B cell (primary cell): ENCODE results near the gene NT5C1B. TPM values are rescaled to one million over a fixed set of nuclear protein-coding genes. Genes with fewer than 3 reads are reported as not detected.
A peak's percentile ranks its signal among the peaks of the same experiment; 100 is the strongest.

Experiments
- ATAC-seq: fragments of 200-7000 bp; cut with Tn5 transposase; one replicate; pipeline ENCODE4 v1.10.0; 2021; ENCODE audit warnings: low read depth, mild to moderate bottlenecking, moderate number of reproducible peaks, moderate library complexity
- CTCF ChIA-PET: fragments of 350-600 bp; sonication (Branson Sonifier 250); formaldehyde crosslinking; loops from one replicate; lab custom pipeline; 2021; ENCODE audit warnings: antibody characterized with exemption, inconsistent platforms; lab: Charles Lee
- POLR2A ChIA-PET: fragments of 350-600 bp; sonication (Branson Sonifier 250); formaldehyde crosslinking; loops from one replicate; lab custom pipeline; 2021; ENCODE audit warnings: antibody characterized with exemption; lab: Charles Lee
- DNase-seq: peaks from one replicate; pipeline ENCODE4 v3.0.0; 2013
- H2AFZ ChIP-seq: 2 replicates; pipeline ENCODE4 v1.6.1; 2012; ENCODE audit warnings: mild to moderate bottlenecking, low read depth, low read length; ENCODE audit not compliant: insufficient read depth, poor library complexity, severe bottlenecking
- H3K27ac ChIP-seq, 2 donors: 1 replicate in 1 of 2; 2 replicates in 1 of 2; pipeline ENCODE4 v1.5.1; 2012 to 2013; ENCODE audit warnings: low read length in 2 of 2, mild to moderate bottlenecking in 2 of 2, moderate library complexity in 1 of 2
- H3K27me3 ChIP-seq, 4 experiments: fragments of 200-600 bp in 1 of 4; sonication (generic) in 1 of 4; replicated peaks in 1 of 4; 1 replicate in 2 of 4; 2 replicates in 2 of 4; pipeline versions ENCODE4 v1.6.1 to v1.7.0; 2013 to 2016; ENCODE audit warnings: low read length in 3 of 4, mild to moderate bottlenecking in 2 of 4, mixed read lengths in 1 of 4, moderate library complexity in 1 of 4; ENCODE audit not compliant: insufficient read depth in 4 of 4, control insufficient read depth in 3 of 4; ENCODE audit errors: control extremely low read depth in 1 of 4
- H3K36me3 ChIP-seq, 2 experiments: replicated peaks in 1 of 2; 1 replicate in 1 of 2; 2 replicates in 1 of 2; pipeline versions ENCODE4 v1.6.1 to v1.7.1; 2013; ENCODE audit warnings: low read length in 1 of 2; ENCODE audit not compliant: insufficient read depth in 2 of 2, control insufficient read depth in 1 of 2; ENCODE audit errors: control extremely low read depth in 1 of 2, extremely low read depth in 1 of 2
- H3K4me1 ChIP-seq, 2 donors: fragments of 200-600 bp in 1 of 2; sonication (generic) in 1 of 2; 1 replicate in 1 of 2; 2 replicates in 1 of 2; pipeline versions ENCODE4 v1.5.1 to v1.6.1; 2013 to 2017; ENCODE audit warnings: low read length in 2 of 2; ENCODE audit not compliant: control insufficient read depth in 2 of 2, insufficient read depth in 2 of 2
- H3K4me2 ChIP-seq: replicated peaks from 2 replicates; pipeline ENCODE3; 2012; ENCODE audit warnings: mild to moderate bottlenecking, low read depth, low read length; ENCODE audit not compliant: poor library complexity, severe bottlenecking
- H3K4me3 ChIP-seq, 5 experiments: fragments of 200-600 bp in 1 of 5; sonication (generic) in 1 of 5; 1 replicate in 3 of 5; 2 replicates in 2 of 5; pipeline versions ENCODE4 v1.5.1 to v1.7.0; 2011 to 2016; ENCODE audit warnings: low read length in 4 of 5, mild to moderate bottlenecking in 4 of 5, low read depth in 2 of 5, control low read depth in 1 of 5, moderate library complexity in 1 of 5; ENCODE audit not compliant: insufficient read depth in 1 of 5; ENCODE audit errors: control extremely low read depth in 1 of 5, extremely low read depth in 1 of 5
- H3K79me2 ChIP-seq: fragments of 200-600 bp; sonication (generic); one replicate; pipeline ENCODE4 v1.6.0; 2016; ENCODE audit warnings: low read length; ENCODE audit not compliant: control insufficient read depth, insufficient read depth
- H3K9ac ChIP-seq: fragments of 200-600 bp; sonication (generic); 2 replicates; pipeline ENCODE4 v1.6.1; 2017; ENCODE audit warnings: mild to moderate bottlenecking, low read length, moderate library complexity
- H3K9me3 ChIP-seq, 3 donors: one replicate each; pipeline versions ENCODE4 v1.6.1 to v1.7.1; 2013; ENCODE audit warnings: low read length in 2 of 3; ENCODE audit not compliant: control insufficient read depth in 2 of 3, insufficient read depth in 1 of 3; ENCODE audit errors: control extremely low read depth in 1 of 3
- H4K20me1 ChIP-seq: 2 replicates; pipeline ENCODE4 v1.6.0; 2012; ENCODE audit warnings: mild to moderate bottlenecking, low read length; ENCODE audit not compliant: insufficient read depth, control insufficient read depth, poor library complexity, severe bottlenecking
- H3K27ac Mint-ChIP-seq: one replicate; pipeline ENCODE4 v1.8.0; 2021; ENCODE audit warnings: mixed read lengths
- H3K27me3 Mint-ChIP-seq: one replicate; pipeline ENCODE4 v1.8.0; 2021; ENCODE audit warnings: mixed read lengths
- H3K4me1 Mint-ChIP-seq: one replicate; pipeline ENCODE4 v1.8.0; 2021; ENCODE audit warnings: mixed read lengths
- H3K4me3 Mint-ChIP-seq: one replicate; pipeline ENCODE4 v1.8.0; 2021; ENCODE audit warnings: mixed read lengths
- H3K9me3 Mint-ChIP-seq: one replicate; pipeline ENCODE4 v1.8.0; 2022; ENCODE audit warnings: mixed read lengths; ENCODE audit not compliant: insufficient read depth
- CTCF ChIP-seq: fragments of 200-600 bp; IDR thresholded peaks from one replicate; pipeline ENCODE4 v1.8.0; 2022; ENCODE audit warnings: antibody characterized with exemption, mild to moderate bottlenecking
- EZH2 ChIP-seq: IDR thresholded peaks from 2 replicates; pipeline ENCODE4 v1.6.1; 2012; ENCODE audit warnings: borderline replicate concordance, low read depth, mild to moderate bottlenecking, moderate library complexity, low read length; ENCODE audit not compliant: insufficient read depth, poor library complexity, severe bottlenecking
- whole genome bisulfite sequencing: methylation state at CpG from one replicate; pipeline ENCODE4 v1.1.5; 2013; ENCODE audit warnings: missing lambda C conversion rate; ENCODE audit not compliant: insufficient coverage; 5-methylcytosine and 5-hydroxymethylcytosine counted together
- intact Hi-C: fragments of 100-400 bp; cut with micrococcal nuclease; formaldehyde crosslinking; loops from one replicate; pipeline ENCODE4 v1.10.0; 2022
- polyA plus RNA-seq: library from polyadenylated mRNA; depleted of rRNA; stranded (reverse); fragments of >200 nt; gene quantifications from 2 replicates; pipeline ENCODE4 v1.2.3, GENCODE V29; 2012
- total RNA-seq, 2 donors: library from RNA; stranded (reverse); fragments of 120-200 nt in 1 of 2; gene quantifications; 1 replicate in 1 of 2; 2 replicates in 1 of 2; pipeline versions ENCODE4 v1.2.3 to v1.2.4, GENCODE V29; 2013 to 2022

Gene NT5C1B
- total and polyA plus RNA-seq, 2 donors (not counting 1 experiment from before 2014, with no cell fraction given): not detected

GRCh38 chr2:18602298-18602697 is 12.9 kb upstream of the NT5C1B start:
- Histone ChIP-seq H2AFZ (no peak overlapping the region), H3K9ac (no peak overlapping the region), H3K4me2 (no peak overlapping the region), H3K4me1 (peaks cover 5 to 20% of the 10 kb centered on the region in 2 donors), H3K36me3 (no peaks in the 10 kb centered on the region), H3K27ac (no peak overlapping the region), H3K79me2 (no peaks in the 10 kb centered on the region), H3K27me3 (no peaks in the 10 kb centered on the region), H3K9me3 (no peaks in the 10 kb centered on the region), H4K20me1 (no peaks in the 10 kb centered on the region), H3K4me3 (no peak overlapping the region)
- ATAC-seq (no peak), DNase-seq (no peak)
- no peaks in the 10 kb centered on the region for H3K27me3 Mint-ChIP-seq
- H3K4me1 Mint-ChIP-seq: peaks cover 4% of the 10 kb centered on the region
- no peak overlapping the region for H3K27ac Mint-ChIP-seq
- TF ChIP-seq CTCF: no peak
- no peak for TF ChIP-seq EZH2
- intact Hi-C loops: no loop called here
- ChIA-PET POLR2A (no interaction called here), CTCF (interaction anchor here (1.0 kb wide), 1 partner anchor 82 kb away, joined by 5 read pairs; no protein-coding TSS in a partner anchor)
- H3K9me3 Mint-ChIP-seq: no peaks in the 10 kb centered on the region
- WGBS: 60% methylated on average over 1 of the region's 2 CpGs
- no peak overlapping the region for H3K4me3 Mint-ChIP-seq

- no peak overlapping the region for H2AFZ ChIP-seq
- H3K9me3 Mint-ChIP-seq: peaks cover 4% of the 10 kb centered on the region
- no CpG with 5 or more reads among the region's 2 CpGs for WGBS
- H3K36me3 ChIP-seq: no peaks in the 10 kb centered on the region
- no peak for TF ChIP-seq CTCF
- TF ChIP-seq EZH2: no peak
- ATAC-seq: peak; percentile 36
- no peak overlapping the region for H3K4me2 ChIP-seq
- no peaks in the 10 kb centered on the region for H3K27me3 ChIP-seq
- ChIA-PET CTCF (no interaction called here), POLR2A (no interaction called here)
- intact Hi-C loops: no loop called here
- H4K20me1 ChIP-seq: no peaks in the 10 kb centered on the region
- H3K79me2 ChIP-seq: no peaks in the 10 kb centered on the region
- H3K4me3 ChIP-seq: no peak overlapping the region
- no peak overlapping the region for H3K9ac ChIP-seq
- peaks cover 5 to 20% of the 10 kb centered on the region in 2 donors for H3K4me1 ChIP-seq
- H3K9me3 ChIP-seq: peaks cover 0 to 4% (median 2%) of the 10 kb centered on the region in 3 donors
- peak; percentile 7 for DNase-seq
- no peak overlapping the region for H3K27ac Mint-ChIP-seq
- peaks cover 4% of the 10 kb centered on the region for H3K4me1 Mint-ChIP-seq
- no peak overlapping the region for H3K27ac ChIP-seq
- no peak overlapping the region for H3K4me3 Mint-ChIP-seq
- H3K27me3 Mint-ChIP-seq: no peaks in the 10 kb centered on the region
Measured at GRCh38 chr2:18600255-18600613, 10.9 kb upstream of the NT5C1B start.
